Upper lobe of left lung (tissue), 6 donors: Measurements from ENCODE around the gene NODAL. TPM values are rescaled to one million over a fixed set of nuclear protein-coding genes. Genes with fewer than 3 reads are reported as not detected.

ENCODE experiments used
- ATAC-seq, 2 donors: fragments of 200-7000 bp; cut with Tn5 transposase; one replicate each; pipeline ENCODE4 v1.9.1; 2022; ENCODE audit warnings: mild to moderate bottlenecking in 2 of 2, moderate library complexity in 2 of 2; ENCODE audit not compliant: low FRiP score in 2 of 2
- DNase-seq, 2 donors: peaks; one replicate each; pipeline ENCODE4 v3.0.0-alpha.2; 2019 to 2020
- H3K27ac ChIP-seq, 4 donors: fragments of 200-600 bp; sonication (generic); one replicate each; pipeline ENCODE4 v1.5.1; 2016 to 2019
- H3K27me3 ChIP-seq, 4 donors: fragments of 200-600 bp; sonication (generic); one replicate each; pipeline ENCODE4 v1.5.1; 2017 to 2019
- H3K36me3 ChIP-seq, 4 donors: fragments of 200-600 bp; sonication (generic); one replicate each; pipeline ENCODE4 v1.5.1; 2016 to 2019
- H3K4me1 ChIP-seq, 4 donors: fragments of 200-600 bp; sonication (generic); one replicate each; pipeline ENCODE4 v1.5.1; 2018 to 2019
- H3K4me3 ChIP-seq, 4 donors: fragments of 200-600 bp; sonication (generic); one replicate each; pipeline ENCODE4 v1.5.1; 2017 to 2019; ENCODE audit warnings: mild to moderate bottlenecking in 2 of 4, moderate library complexity in 1 of 4
- H3K9me3 ChIP-seq, 4 donors: fragments of 200-600 bp; sonication (generic); one replicate each; pipeline ENCODE4 v1.5.1; 2018 to 2019
- CTCF ChIP-seq, 6 experiments: fragments of 450-650 bp in 4 of 6; fragments of 200-600 bp in 2 of 6; sonication (generic) in 2 of 6; IDR thresholded peaks; one replicate each; pipeline ENCODE4 v1.5.1; 2016 to 2019; ENCODE audit warnings: antibody characterized with exemption in 6 of 6
- EP300 ChIP-seq, 4 donors: sonication (generic); formaldehyde crosslinking; IDR thresholded peaks; one replicate each; pipeline ENCODE4 v1.5.1; 2017; ENCODE audit warnings: antibody characterized with exemption in 4 of 4, control low read depth in 2 of 4
- POLR2A ChIP-seq, 4 donors: fragments of 450-650 bp; IDR thresholded peaks; one replicate each; pipeline ENCODE4 v1.5.1; 2016 to 2017; ENCODE audit warnings: antibody characterized with exemption in 4 of 4, mild to moderate bottlenecking in 2 of 4
- POLR2AphosphoS5 ChIP-seq, 2 donors: sonication (generic); formaldehyde crosslinking; IDR thresholded peaks; one replicate each; pipeline ENCODE4 v1.5.1; 2017; ENCODE audit warnings: antibody characterized with exemption in 2 of 2
- WGBS, 2 donors: methylation state at CpG; one replicate each; pipeline ENCODE4 v1.1.5; 2017 to 2018; 5-methylcytosine and 5-hydroxymethylcytosine counted together
- total RNA-seq, 6 donors: library from RNA; depleted of rRNA in 4 of 6; stranded (reverse); fragments of >200 nt in 4 of 6; gene quantifications; one replicate each; pipeline versions ENCODE4 v1.1.0 to v1.2.1, GENCODE V29; 2016 to 2021
- donor health status: DM: no; HTN: no; CAD: no; lungs with moderate emphysema.
- donor health status: DM: no; HTN: yes; CAD: no; lungs with severe emphysema.

Gene NODAL
- total RNA-seq, 6 donors from 2014 or later, result not detected

GRCh38 chr10:70455213-70455630 lies 13.7 kb upstream of the NODAL start:
- no peak for ATAC-seq
- peaks cover 11 to 18% (median 13%) of the 10 kb centered on the region in 4 donors for H3K4me1 ChIP-seq
- 57 to 71% methylated on average over 3 to 6 of the region's 6 CpGs for WGBS, 2 donors
- H3K36me3 ChIP-seq, result no peaks in the 10 kb centered on the region
- no peaks in the 10 kb centered on the region for H3K9me3 ChIP-seq
- no peak overlapping the region for H3K4me3 ChIP-seq
- TF ChIP-seq POLR2A (IDR thresholded peaks at IDR 0.05) (no peak), EP300 (IDR thresholded peaks at IDR 0.05) (no peak), CTCF (IDR thresholded peaks at IDR 0.05) (no peak), POLR2AphosphoS5 (IDR thresholded peaks at IDR 0.05) (no peak)
- H3K27me3 ChIP-seq, result peaks cover 0 to 12% (median 0%) of the 10 kb centered on the region in 4 donors
- H3K27ac ChIP-seq, result no peak overlapping the region
- no peak for DNase-seq

- ATAC-seq (no peak), DNase-seq (no peak)
- no peak overlapping the region for H3K4me3 ChIP-seq
- no peaks in the 10 kb centered on the region for H3K27me3 ChIP-seq
- H3K36me3 ChIP-seq, result no peaks in the 10 kb centered on the region
- no peaks in the 10 kb centered on the region for H3K9me3 ChIP-seq
- no peaks in the 10 kb centered on the region for H3K4me1 ChIP-seq
- TF ChIP-seq EP300 (IDR thresholded peaks at IDR 0.05) (no peak), POLR2AphosphoS5 (IDR thresholded peaks at IDR 0.05) (no peak), POLR2A (IDR thresholded peaks at IDR 0.05) (no peak), CTCF (IDR thresholded peaks at IDR 0.05) (no peak)
- WGBS, 2 donors, result 87 to 89% methylated on average over 2 of the region's 2 CpGs
- no peak overlapping the region for H3K27ac ChIP-seq
Measured at GRCh38 chr10:70448236-70448635, 6.8 kb upstream of the NODAL start.

- no peak for DNase-seq
- no peaks in the 10 kb centered on the region for H3K9me3 ChIP-seq
- no peaks in the 10 kb centered on the region for H3K36me3 ChIP-seq
- peaks cover 0 to 7% (median 3%) of the 10 kb centered on the region in 4 donors for H3K27me3 ChIP-seq
- peaks cover 6 to 15% (median 7%) of the 10 kb centered on the region in 4 donors for H3K4me1 ChIP-seq
- no peak for ATAC-seq
- TF ChIP-seq POLR2AphosphoS5 (IDR thresholded peaks at IDR 0.05) (peak in 1 of 2 donors; percentile 21), EP300 (IDR thresholded peaks at IDR 0.05) (no peak)
- WGBS, 2 donors, result 64 to 68% methylated on average over 8 of the region's 8 CpGs
- peak overlapping the region in 1 of 4 donors; percentile 3 for H3K27ac ChIP-seq
- no peak overlapping the region for H3K4me3 ChIP-seq
Measured at GRCh38 chr10:70445718-70446657, 4.5 kb upstream of the NODAL start.

GRCh38 chr10:70444744-70445143 lies 3.3 kb upstream of the NODAL start:
- ATAC-seq, result no peak
- TF ChIP-seq CTCF (IDR thresholded peaks at IDR 0.05) (no peak), POLR2AphosphoS5 (IDR thresholded peaks at IDR 0.05) (no peak), POLR2A (IDR thresholded peaks at IDR 0.05) (no peak), EP300 (IDR thresholded peaks at IDR 0.05) (no peak)

GRCh38 chr10:70442332-70442988 lies 979 bp upstream of the NODAL start:
- ATAC-seq (no peak), DNase-seq (no peak)
- Histone ChIP-seq H3K4me3 (no peak overlapping the region), H3K36me3 (no peaks in the 10 kb centered on the region), H3K27ac (no peak overlapping the region), H3K27me3 (peaks cover 0 to 25% (median 12%) of the 10 kb centered on the region in 4 donors), H3K9me3 (no peaks in the 10 kb centered on the region), H3K4me1 (peaks cover 14 to 27% (median 15%) of the 10 kb centered on the region in 4 donors)
- TF ChIP-seq POLR2AphosphoS5 (IDR thresholded peaks at IDR 0.05), result no peak
- no peak for TF ChIP-seq POLR2A (IDR thresholded peaks at IDR 0.05)
- TF ChIP-seq EP300 (IDR thresholded peaks at IDR 0.05), result no peak
- no peak for TF ChIP-seq CTCF (IDR thresholded peaks at IDR 0.05)
- WGBS, 2 donors, result 70 to 78% methylated on average over 4 to 6 of the region's 6 CpGs

More at GRCh38 chr10:70444744-70445143, 3.3 kb upstream of the NODAL start:
- H3K36me3 ChIP-seq, result no peaks in the 10 kb centered on the region
- H3K9me3 ChIP-seq, result no peaks in the 10 kb centered on the region
- H3K4me1 ChIP-seq, result peaks cover 14 to 27% (median 15%) of the 10 kb centered on the region in 4 donors
- no peak overlapping the region for H3K4me3 ChIP-seq
- no peak overlapping the region for H3K27ac ChIP-seq
- WGBS, 2 donors, result 93 to 100% methylated on average over 4 of the region's 4 CpGs
- H3K27me3 ChIP-seq, result peaks cover 0 to 19% (median 12%) of the 10 kb centered on the region in 4 donors
- no peak for DNase-seq
